Fibroblast of gingiva (primary cell): ENCODE measurements around the gene SOWAHC.
"Not testable (repeated sequence)": the region's sequence is repeated elsewhere in the genome, so short reads cannot be mapped to it uniquely, and the experiment has no call there.

Source experiments
- DNase-seq: peaks from one replicate; pipeline ENCODE4 v3.0.0-alpha.2; 2011; ENCODE audit warnings: low read depth

The SOWAHC gene

DNA sequence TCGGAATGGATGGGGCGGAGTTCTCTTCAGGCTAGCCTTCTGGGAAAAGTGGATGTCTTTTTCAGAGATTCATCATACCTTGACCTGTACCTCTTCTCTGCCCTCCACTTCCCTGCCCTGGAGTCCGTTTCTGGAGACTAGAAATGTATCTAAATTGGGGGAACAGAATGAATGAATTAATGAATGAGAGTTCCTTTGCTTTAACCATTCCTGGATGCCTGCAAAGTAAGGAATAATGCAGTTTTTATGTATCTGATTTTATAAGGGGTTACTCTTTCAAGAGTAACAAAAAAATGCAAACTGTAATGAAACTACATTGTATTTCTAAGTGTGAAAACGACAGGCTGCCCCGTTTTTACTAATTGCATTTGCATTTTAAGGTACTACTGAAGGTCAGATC, 2.0 kb downstream of the SOWAHC start:
- no peak for DNase-seq

DNA sequence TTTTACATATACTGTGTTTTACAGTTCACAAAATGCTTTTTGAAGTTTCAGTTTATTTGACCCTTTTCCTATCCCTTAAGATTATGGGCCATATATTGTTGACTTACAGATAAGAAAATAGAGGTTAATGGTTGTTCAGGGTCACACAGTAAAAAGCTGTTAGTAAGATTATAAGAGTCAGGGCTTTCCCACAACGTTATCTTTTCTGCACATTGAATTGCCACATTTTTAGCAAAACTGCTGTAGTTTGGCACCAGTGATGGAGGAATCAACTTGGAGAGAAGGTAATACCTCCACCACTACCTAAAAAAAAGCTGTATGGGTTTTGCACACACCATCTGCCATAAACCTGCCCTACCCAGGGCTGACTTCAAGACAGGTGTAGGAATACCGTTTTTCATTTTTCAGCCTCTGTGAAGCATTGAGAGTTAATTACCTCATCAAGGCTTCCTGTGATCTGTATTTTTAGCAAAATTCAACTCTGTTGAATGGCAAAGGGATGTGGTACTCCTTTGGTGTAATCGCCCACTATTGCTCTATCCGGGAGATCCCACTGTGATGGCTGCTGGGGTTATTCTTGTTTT, 5.0 kb downstream of the SOWAHC start:
- no peak for DNase-seq

DNA sequence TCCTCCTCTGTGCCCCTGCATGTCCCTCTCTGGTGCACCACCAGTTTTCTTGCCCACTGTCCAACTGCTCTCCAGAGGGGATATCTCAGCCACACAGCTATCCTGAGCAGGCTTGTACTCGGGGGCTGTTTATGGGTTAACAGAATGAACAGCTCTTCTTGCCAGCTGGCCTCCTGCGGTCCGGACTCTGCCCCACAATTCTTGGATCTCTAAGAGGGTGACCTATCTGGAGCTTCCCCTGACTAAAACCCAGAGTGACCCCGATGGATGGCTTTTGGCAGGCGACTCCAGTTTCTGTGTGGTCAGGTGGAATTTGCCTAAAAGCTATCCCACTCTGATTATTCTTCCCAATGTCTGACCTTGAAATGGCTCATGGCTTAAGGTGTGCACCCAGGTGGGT, 9.1 kb downstream of the SOWAHC start:
- no peak for DNase-seq

DNA sequence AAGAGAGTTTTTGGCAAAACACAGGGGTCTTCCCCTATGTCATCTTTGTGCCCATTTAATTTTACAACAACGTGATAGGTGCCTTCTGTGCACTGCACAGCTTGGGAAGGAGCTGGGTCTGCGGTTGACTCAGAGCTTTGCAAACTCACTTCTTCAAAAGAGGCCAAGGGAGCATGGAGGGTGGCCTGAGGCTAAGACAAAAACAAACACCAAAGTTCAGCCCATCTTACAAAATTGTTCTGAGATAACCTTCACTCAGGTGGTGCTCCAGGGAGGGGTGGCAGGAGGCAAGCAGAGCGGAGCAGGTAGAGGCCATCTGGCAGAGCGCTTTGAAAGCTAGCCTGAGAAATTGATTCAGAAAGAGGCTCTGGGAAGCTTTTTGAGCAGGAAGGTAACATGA, 9.8 kb downstream of the SOWAHC start:
- DNase-seq = no peak

DNA sequence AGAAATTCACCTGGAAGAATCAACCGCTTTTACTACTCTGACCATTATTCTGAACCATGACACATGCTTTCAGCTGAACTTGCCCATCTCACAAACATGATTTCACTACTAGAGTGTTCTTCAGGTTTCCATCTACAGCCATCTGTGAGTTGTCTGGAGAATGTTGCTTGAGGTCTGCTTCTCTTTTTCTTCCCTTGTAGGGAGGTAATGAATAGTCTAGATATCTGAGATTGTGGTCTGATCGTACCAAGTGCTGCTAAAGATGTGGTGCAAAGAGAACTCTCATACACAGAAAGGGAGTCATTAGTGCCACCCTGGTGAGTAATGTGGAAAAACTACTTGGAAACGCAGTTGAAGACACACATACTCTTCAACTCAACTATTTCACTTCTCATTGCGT, 10.2 kb downstream of the SOWAHC start:
- no peak for DNase-seq

DNA sequence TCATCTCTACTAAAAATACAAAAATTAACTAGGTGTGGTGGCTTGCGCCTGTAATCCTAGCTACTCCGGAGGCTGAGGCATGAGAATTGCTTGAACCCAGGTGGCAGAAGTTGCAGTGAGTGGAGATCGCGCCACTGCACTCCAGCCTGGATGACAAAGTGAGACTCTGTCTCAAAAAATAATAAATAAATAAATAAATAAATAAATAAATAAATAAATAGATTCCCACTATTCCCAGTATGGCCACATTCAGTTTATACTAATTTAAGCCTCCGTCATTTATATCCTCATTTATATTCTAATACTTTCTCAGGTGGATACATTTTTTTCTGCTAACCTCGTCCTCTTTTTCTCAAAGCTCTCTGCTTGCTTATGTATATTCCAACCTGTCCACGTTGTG, 14.2 kb downstream of the SOWAHC start:
- not testable (repeated sequence) for DNase-seq

DNA sequence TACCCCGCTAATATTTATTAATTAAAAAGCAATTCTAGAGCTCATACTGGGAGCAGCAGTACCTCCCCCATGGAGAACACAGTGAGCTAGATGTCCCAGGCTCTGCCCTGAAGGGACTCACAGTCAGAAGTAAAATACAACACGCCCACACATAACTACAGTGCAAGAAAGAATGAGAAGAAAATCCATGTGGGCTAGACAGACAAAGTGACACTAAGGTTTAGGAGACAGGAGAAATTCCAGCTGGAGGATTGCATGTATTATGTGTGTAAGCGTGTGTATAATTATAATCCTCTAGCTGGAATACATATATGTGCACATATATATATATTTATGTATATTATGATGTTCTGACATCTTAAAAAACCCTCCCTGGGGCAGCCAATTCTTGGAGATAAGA, 15.7 kb downstream of the SOWAHC start:
- DNase-seq = no peak

DNA sequence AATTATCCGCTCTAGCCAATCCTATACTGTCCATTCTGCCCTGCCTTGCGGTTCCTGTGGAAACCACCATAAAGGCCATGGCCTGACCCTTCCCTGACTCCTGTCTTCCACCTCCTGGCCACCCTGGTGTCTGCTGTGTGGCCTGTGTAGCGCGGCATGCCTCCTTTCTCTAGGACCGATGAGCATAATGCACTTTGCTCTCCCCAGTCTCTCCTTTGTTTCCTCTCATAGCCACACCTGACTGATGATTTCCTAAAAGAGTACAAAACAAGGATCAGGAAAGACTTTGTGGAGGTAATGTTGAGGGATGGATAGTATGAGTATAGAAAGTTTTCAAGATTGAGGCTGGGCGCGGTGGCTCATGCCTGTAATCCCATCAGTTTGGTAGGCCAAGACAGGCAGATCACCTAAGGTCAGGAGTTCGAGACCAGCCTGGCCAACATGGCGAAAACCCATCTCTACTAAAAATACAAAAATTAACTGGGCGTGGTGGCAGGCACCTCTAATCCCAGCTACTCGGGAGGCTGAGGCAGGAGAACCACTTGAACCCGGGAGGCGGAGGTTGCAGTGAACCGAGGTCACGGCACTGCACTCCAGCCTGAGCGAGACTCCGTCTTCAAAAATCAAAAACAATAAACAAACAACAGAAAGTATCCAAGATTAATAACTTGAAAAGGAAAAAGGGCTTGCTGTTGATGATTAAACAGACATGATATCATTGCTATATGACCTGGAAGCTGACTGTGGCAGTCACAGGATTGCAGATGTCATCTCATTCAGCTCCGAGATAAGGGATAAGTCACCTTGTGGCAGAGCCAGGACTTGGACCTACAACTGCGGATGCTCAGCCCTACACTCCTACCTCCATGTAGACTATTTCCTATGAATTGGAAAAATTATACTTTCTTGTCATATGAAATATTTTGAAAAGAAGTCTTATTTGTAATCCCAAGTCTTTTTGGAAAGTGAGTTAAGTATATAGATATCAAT, 16.6 kb downstream of the SOWAHC start:
- no peak for DNase-seq

DNA sequence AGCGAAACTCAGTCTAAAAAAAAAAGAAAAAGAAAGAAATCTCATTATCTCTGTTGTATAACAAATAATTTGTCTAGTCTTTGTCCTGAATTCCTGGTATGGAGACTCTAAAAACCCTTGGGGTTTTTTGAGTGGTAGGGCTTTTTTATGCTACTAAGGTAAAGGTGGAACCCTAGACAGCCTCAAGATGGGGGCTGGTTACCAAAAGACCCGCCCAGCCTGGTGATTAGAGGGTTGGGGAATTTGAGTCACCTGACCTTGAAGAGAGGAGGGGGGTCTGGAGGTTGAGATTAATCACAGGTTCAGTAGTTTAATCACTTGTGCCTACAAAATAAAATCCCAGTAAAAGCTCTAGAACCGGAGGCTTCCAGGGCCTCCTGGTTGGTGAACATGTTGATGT, 17.6 kb downstream of the SOWAHC start:
- no peak for DNase-seq

DNA sequence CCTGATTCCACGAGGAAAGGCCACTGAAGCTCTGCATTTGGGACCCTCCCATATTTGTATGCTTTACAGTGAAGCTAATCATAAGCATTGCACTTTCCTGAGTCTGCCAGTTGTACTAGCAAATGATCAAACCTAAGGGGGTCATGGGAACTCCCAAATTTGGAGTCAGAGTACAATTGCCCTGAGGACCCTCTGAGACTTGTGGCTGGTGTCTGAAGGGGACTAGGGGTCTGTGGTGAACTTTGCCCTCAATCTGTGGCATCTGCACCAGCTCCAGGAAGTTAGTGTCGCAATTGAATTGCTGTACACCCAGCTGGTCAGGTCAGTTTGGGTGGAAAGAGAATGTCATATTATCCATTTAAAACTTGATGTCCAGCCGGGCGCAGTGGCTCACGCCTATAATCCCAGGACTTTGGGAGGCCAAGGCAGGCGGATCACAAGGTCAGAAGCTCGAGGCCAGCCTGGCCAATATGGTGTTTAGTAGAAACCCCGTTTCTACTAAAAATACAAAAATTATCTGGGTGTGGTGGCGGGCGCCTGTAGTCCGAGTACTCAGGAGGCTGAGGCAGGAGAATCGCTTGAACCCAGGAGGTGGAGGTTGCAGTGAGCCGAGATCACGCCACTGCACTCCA, 18.1 kb downstream of the SOWAHC start:
- no peak for DNase-seq

DNA sequence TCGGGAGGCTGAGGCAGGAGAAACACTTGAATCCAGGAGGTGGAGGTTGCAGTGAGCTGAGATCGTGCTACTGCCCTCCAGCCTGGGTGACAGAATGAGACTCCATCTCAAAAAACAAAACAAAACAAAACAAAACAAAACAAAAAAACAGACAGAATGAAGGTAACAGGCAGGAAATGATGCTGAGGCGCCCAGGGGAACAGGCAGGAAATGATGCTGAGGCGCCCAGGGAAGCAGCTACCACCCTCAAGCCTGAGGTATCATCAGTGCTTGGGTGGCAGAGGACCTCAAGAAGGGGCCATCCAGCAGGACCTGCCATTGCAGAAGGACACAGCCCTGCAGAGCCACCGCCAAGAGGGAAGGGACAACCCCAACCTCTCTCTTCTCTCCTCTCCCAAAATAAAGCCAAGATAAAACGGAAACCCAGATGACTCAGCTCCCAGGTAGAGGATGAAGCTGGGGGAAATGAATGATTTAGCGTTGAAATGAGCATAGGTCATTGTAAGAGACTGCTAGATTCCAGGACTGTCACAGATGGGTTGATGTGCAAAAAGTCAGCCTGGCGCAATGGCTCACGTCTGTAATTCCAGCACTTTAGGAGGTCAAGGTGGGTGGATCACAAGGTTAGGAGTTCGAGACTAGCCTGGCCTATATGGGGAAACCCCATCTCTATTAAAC, 19.3 kb downstream of the SOWAHC start:
- DNase-seq = no peak

DNA sequence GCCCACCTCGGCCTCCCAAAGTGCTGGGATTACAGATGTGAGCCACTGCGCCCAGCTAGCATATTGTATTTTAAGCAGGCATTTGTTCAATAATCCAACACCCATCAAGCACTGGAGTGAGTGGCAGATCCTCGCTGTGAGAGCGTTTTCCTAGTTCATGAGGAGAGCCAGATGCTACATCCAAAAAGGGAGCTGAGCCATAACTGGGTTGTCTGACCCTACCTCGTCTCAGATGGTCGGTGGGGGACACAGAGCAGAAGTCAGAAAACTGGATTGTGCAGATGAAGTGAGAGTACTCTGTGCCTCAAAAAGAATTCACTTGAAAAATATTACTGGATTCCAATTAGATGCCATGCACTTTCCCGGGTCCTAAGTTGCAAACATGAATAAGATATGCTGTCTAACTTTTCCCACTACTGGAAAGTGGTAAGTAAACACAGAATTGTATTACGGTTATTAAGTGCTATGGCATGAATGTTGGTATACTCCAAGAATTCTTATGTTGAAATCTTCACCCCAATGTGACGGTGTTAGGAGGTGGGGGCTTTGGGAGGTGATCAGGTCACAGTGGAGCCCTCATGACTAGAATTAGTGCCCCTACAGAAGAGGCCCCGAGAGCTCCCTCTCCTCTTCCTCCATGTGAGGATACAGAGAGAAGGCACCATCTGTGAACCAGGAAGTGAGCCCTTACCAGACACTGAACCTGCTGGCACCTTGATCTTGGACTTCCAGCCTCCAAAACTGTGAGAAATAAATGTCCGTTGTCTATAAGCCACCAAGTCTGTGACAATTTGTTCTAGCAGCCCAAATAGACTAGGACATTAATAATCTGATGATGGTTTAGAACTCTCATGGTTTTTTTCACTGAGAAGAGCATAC, 21.5 kb downstream of the SOWAHC start:
- DNase-seq = no peak

DNA sequence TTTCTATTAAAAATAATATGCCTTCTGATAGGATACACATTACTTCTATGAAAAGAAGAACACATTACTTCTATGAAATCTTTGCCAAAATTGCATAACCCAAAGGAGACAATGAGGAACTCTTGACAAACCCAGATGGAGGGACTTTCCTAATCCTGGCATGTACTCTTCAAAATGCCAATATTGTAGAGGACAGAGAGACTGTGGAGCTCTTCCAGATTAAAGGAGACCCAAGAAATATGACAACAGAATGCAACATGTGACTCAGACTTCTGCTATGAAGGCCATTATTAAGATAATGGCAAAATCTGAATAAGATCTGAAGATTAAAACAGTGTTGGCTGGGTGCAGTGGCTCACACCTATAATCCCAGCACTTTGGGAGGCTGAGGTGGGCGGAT, 22.2 kb downstream of the SOWAHC start:
- DNase-seq = peak; percentile 84

DNA sequence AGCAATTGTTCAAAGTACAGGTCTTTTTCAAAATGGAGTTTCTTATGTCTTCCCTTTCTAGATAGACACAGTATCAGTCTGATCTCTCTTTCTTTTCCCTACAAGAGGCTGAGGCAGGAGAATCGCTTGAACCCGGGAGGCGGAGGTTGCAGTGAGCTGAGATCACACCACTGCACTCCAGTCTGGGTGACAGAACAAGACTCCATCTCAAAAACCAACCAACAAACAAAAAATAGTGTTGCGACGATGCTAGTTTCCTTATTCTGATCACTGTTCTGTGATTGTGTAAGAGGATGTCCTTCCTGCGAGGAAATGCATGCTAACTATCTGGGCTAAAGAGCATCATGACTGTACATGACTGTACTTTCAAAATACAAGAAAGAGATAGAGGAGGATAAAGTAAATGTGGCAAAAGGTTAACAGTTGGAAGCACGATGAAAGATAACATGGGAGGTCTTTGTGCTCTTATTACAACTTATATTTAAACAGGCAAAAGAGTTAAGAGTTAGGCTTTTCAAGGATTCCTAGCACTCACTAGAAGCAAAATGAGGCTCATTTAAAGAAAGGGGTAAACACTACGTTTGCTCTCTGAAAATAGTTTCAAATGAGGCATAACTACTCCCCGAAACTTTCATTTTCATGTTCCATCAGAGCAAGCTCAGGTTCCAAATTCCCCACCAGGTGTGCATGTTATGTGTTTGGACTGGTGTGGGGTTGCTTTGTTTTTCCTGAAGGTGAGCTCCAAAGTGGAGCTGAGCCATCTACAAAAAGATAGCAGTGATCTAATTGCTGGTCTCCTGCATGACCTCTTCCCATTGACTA, 23.8 kb downstream of the SOWAHC start:
- peak; percentile 73 for DNase-seq

DNA sequence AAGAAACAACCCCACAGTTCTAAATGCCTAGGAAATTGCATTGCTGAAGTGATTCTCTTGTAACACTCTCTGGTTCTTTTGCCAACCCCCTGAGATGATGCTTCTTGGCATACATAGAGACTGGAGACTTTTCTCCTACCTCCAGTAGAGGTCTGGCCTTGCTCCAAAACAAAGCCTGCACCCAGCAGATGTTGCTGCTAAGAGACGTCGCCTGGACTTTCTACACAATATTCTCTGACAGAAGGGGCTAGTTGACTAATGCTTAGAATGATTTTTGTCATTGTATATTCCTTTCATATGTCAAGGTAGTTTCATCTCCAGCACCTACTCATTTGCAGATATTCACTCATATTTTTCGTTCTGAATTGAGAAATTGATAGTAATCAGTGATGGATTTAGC, 24.6 kb downstream of the SOWAHC start:
- DNase-seq = peak; percentile 56

DNA sequence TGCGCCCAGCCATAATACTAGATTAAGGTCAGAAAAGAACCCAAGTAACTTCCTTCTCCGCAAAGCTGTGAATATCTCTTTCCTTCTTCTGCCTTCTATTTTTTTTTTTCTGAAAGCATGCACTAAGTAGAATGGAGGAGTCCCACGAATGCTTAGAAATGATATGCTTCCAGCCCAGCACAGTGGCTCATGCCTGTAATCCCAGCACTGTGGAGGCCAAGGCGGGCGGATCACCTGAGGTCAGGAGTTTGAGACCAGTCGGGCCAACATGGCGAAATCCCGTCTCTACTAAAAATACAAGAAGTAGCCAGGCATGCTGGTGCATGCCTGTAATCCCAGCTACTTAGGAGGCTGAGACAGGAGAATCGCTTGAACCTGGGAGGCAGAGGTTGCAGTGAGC, 25.8 kb downstream of the SOWAHC start:
- not testable (repeated sequence) for DNase-seq

DNA sequence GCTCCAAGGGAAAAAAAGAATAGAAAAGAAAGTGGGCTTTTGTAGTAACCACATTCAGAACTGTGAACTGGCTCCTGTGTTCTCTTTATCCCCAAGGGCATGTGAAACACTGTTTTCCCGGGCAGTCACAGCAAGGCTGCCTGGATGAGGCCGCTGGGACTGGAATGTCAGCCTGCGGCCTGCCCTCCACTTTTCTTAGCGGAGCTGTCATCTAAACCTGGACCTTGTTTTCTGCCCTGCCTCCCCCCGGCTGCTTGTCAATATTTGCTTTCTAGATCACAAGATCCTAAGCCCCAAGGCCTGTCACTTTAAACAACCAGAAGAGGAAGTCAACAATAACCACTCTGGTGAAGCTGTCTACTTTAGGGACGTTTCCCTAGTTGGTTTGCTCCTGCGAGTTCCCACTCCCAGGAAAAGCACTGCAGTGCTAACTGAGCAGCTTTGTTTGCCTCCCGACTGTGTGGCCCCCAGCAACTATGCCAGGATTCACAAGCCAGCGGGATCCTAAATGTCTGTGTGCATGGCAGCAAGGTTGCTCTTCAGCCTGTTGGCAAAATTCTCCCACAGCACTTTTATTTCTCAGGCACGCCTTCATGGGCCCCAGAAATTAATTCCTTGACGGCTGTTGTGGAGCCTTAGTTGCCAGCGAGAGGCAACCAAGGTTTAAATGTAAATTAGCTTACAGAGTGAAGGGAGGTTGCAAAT, 30.6 kb downstream of the SOWAHC start:
- DNase-seq = no peak

DNA sequence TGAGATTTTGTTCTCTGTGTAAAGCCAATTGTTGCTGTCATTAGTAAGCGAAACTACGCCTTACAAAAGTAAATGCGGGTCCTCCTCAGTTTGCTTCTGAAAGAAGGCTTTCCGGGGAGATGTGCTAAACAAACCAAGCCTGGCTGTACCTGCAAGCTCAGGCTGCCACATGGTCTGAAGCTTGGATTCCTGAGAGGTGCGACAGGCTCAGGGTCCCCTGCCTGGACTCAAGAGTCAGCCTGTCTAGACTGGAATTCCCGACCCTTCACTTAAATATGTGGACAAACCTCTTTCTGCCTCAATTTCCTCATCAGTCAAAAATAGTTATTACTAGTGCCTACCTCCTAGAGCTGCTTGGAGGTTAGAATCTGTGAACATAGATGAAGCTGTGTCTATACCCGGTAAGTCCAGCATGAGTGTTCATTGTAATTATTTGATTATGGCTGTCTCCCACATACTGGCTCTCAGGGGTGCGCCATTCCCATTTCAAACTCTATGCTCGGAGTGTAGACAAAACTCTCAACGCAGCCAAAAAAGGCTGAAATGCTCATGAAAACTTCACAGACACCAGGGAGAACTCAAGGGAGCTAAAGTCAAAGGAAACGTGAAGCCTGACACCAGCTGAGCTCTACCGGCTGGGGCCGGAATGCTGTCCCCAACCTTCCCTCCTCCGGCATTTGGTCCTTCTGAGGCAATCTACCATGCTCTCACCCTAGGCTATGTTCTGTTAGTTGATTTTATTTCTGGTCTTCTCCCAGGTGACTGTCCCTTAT, 31.4 kb downstream of the SOWAHC start:
- no peak for DNase-seq

DNA sequence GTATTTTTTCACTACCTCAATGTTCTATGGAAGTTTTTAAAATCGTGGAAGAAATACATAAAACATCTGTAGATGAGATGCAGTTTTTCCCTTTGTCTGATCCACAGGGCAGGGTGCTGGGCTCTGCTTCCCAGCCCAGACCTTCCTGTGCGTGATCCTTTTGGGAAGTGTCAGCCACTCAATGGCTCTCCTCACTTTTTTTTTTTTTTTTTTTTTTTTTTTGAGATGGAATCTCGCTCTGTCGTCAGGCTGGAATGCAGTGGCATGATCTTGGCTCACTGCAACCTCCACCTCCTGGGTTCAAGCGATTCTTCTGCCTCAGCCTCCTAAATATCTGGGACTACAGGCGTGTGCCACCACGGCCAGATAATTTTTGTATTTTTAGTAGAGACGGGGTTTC, 32.8 kb downstream of the SOWAHC start:
- no peak for DNase-seq
